Measurements from ENCODE around the gene GCNT1.

Gene GCNT1

DNA sequence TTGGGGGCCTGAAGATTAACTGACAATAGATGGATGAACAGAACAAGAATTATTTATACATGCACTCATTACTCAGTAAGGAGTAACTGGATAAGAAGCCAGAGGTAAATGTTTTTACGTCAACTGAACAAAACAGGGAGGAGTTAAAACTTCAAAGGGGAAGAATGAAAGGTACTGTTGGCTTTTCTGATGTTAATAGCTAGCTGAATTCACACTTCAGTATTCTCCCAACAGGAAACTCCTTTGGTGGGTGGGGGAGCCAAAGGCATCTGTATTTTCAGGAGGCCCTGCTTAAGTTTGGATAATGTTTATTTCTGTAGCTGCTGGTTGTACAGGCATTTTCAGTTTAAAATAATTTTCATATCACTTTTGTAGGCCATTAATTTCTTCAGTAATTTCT, 41.6 kb upstream of the GCNT1 start:
- Histone ChIP-seq H3F3A (ENCODE audit: low read depth) (no peaks in the 10 kb centered on the region), H3K9me2 (replicated peaks; ENCODE audit: low read depth, low read length) (no peaks in the 10 kb centered on the region), H3K4me2 (ENCODE audit: low read depth, low read length, poor library complexity, severe bottlenecking) (no peak overlapping the region), H3K9ac (ENCODE audit: low read depth, low read length, poor library complexity, severe bottlenecking) (no peak overlapping the region), H2AFZ (ENCODE audit: low read length) (no peak overlapping the region), H3K27me3 (ENCODE audit: insufficient read depth, low read length, poor library complexity, severe bottlenecking) (no peaks in the 10 kb centered on the region), H3K9me3 (ENCODE audit: insufficient read depth, low read depth, low read length) (peaks cover 8% of the 10 kb centered on the region), H3K79me2 (ENCODE audit: insufficient read depth, low read length) (no peaks in the 10 kb centered on the region), H3K36me3 (ENCODE audit: insufficient read depth, low read length) (no peaks in the 10 kb centered on the region), H3K4me1 (ENCODE audit: insufficient read depth, low read length, poor library complexity, severe bottlenecking) (peaks cover 15% of the 10 kb centered on the region), H3K4me3 (ENCODE audit: low read length, poor library complexity, severe bottlenecking) (no peak overlapping the region), H4K20me1 (ENCODE audit: insufficient read depth, low read length, poor library complexity, severe bottlenecking) (no peaks in the 10 kb centered on the region)
- TF ChIP-seq, protein P1, sequence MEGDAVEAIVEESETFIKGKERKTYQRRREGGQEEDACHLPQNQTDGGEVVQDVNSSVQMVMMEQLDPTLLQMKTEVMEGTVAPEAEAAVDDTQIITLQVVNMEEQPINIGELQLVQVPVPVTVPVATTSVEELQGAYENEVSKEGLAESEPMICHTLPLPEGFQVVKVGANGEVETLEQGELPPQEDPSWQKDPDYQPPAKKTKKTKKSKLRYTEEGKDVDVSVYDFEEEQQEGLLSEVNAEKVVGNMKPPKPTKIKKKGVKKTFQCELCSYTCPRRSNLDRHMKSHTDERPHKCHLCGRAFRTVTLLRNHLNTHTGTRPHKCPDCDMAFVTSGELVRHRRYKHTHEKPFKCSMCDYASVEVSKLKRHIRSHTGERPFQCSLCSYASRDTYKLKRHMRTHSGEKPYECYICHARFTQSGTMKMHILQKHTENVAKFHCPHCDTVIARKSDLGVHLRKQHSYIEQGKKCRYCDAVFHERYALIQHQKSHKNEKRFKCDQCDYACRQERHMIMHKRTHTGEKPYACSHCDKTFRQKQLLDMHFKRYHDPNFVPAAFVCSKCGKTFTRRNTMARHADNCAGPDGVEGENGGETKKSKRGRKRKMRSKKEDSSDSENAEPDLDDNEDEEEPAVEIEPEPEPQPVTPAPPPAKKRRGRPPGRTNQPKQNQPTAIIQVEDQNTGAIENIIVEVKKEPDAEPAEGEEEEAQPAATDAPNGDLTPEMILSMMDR (conservative IDR thresholded peaks at IDR 0.05; ENCODE audit: low read length), result no peak
- TF ChIP-seq EZH2phosphoT487 (IDR thresholded peaks at IDR 0.05; ENCODE audit: borderline replicate concordance), result no peak

DNA sequence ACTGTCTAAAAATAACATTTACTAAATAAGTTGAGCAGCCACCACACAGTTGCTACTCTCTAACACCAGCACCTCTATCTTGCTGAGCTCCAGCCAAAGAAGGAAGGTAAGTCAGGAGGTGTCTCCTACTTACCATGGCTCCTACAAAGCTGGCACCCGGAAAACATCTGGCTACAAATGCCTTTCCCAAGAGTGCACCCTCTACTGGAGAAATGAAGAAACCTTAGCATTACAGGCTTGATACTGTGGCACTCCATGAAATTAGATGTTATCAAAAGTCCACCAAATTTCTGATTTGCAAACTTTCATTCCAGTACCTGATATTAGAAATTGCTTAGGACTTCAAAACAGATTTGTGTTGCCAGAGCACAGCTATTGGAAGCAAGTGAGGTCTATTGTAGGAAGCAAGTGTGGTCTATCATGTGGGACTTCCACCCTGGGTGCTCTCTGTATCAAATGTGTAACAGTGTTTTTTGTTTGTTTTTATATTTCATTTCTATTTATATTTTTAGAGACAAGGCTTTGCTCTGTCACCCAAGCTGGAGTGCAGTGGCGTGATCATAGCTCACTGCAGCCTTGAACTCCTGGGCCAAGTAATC, 39.1 kb upstream of the GCNT1 start:
- Histone ChIP-seq H3K4me2 (ENCODE audit: low read depth, low read length, poor library complexity, severe bottlenecking) (no peak overlapping the region), H4K20me1 (ENCODE audit: insufficient read depth, low read length, poor library complexity, severe bottlenecking) (no peaks in the 10 kb centered on the region), H3K9ac (ENCODE audit: low read depth, low read length, poor library complexity, severe bottlenecking) (no peak overlapping the region), H3F3A (ENCODE audit: low read depth) (no peaks in the 10 kb centered on the region), H3K9me3 (ENCODE audit: insufficient read depth, low read depth, low read length) (no peaks in the 10 kb centered on the region), H3K4me3 (ENCODE audit: low read length, poor library complexity, severe bottlenecking) (no peak overlapping the region), H3K36me3 (ENCODE audit: insufficient read depth, low read length) (no peaks in the 10 kb centered on the region), H3K9me2 (replicated peaks; ENCODE audit: low read depth, low read length) (no peaks in the 10 kb centered on the region), H3K27me3 (ENCODE audit: insufficient read depth, low read length, poor library complexity, severe bottlenecking) (no peaks in the 10 kb centered on the region), H3K79me2 (ENCODE audit: insufficient read depth, low read length) (no peaks in the 10 kb centered on the region), H2AFZ (ENCODE audit: low read length) (no peak overlapping the region), H3K4me1 (ENCODE audit: insufficient read depth, low read length, poor library complexity, severe bottlenecking) (peaks cover 10% of the 10 kb centered on the region)
- TF ChIP-seq EZH2phosphoT487 (IDR thresholded peaks at IDR 0.05; ENCODE audit: borderline replicate concordance), result no peak
- TF ChIP-seq, protein P1 (conservative IDR thresholded peaks at IDR 0.05; ENCODE audit: low read length), result peak; percentile 77

DNA sequence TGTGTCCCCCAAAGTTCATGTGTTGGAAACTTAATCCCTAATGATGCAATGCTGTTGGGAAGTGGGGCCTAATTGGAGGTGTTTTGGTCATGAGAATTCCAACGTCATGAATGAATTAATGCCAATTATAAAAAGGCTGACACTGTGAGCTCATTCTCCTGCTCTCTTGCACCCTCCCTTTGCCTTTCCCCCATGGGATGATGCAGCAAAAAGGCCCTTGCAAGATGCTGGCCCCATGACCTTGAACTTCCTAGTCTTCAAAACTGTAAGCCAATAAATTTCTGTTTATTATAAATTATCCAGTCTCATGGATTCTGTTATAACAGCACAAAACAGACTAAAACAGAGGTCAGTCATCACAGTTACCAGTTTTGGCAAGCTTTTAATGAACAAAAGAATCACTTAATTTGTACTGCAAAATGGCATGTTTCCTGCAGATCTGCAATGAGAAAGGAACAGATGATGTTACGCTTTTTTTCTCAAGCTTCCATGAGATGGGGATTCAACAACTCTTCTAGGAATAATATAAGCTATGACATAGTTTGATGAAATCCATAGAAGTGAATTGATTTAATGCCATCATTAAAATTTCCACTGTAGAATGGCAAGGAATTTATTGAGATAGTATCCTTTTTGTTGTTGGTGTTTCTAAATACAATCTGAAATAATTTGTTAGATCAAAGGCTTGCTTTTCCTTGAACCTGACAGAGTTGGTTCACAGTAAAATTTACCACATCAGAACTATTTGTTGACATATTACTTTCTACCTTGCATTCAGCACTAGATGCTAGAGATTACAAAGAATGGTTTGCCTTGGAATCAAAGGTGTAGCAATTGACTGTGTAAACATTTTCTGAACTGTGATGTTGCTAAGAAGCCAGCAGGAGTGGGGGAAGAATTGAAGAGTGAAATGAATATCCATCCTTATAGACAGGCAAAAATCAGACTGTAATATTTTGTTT, 35.5 kb upstream of the GCNT1 start:
- Histone ChIP-seq H3K27me3 (ENCODE audit: insufficient read depth, low read length, poor library complexity, severe bottlenecking) (no peaks in the 10 kb centered on the region), H3K9me3 (ENCODE audit: insufficient read depth, low read depth, low read length) (no peaks in the 10 kb centered on the region), H3K36me3 (ENCODE audit: insufficient read depth, low read length) (no peaks in the 10 kb centered on the region), H4K20me1 (ENCODE audit: insufficient read depth, low read length, poor library complexity, severe bottlenecking) (no peaks in the 10 kb centered on the region), H3K4me2 (ENCODE audit: low read depth, low read length, poor library complexity, severe bottlenecking) (no peak overlapping the region), H3K9ac (ENCODE audit: low read depth, low read length, poor library complexity, severe bottlenecking) (no peak overlapping the region), H3K4me3 (ENCODE audit: low read length, poor library complexity, severe bottlenecking) (no peak overlapping the region), H3K79me2 (ENCODE audit: insufficient read depth, low read length) (no peaks in the 10 kb centered on the region), H3K9me2 (replicated peaks; ENCODE audit: low read depth, low read length) (no peaks in the 10 kb centered on the region), H3F3A (ENCODE audit: low read depth) (no peaks in the 10 kb centered on the region), H3K4me1 (ENCODE audit: insufficient read depth, low read length, poor library complexity, severe bottlenecking) (peaks cover 5% of the 10 kb centered on the region), H2AFZ (ENCODE audit: low read length) (peak overlapping the region; percentile 58)
- TF ChIP-seq, protein P1 (conservative IDR thresholded peaks at IDR 0.05; ENCODE audit: low read length), result no peak
- no peak for TF ChIP-seq EZH2phosphoT487 (IDR thresholded peaks at IDR 0.05; ENCODE audit: borderline replicate concordance)
